ENCODE results near the gene ZNF512.
A peak's percentile ranks its signal among the peaks of the same experiment; 100 is the strongest.
"Not testable (repeated sequence)": the region's sequence is repeated elsewhere in the genome, so short reads cannot be mapped to it uniquely, and the experiment has no call there.

ZNF512 gene

DNA sequence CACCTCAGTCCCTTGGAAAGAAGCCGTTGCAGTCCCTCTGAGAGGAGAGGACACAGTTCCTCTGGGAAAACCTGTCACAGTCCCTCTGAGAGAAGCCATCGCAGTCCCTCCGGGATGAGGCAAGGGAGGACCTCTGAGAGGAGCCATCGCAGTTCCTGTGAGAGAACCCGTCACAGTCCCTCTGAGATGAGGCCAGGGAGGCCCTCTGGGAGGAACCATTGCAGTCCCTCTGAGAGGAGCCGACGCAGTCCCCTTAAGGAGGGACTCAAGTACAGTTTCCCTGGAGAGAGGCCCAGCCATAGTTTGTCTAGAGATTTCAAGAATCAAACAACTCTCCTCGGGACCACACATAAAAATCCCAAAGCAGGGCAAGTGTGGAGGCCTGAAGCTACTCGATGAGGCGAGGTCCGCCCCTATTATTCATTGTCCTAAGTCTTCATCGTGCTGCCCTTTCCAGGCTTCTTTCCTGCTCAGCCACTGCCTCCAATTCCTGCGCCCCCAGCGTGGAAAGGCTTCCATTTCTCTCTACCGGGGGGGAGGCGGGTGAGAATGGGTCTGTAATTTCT is 630 bp upstream of the ZNF512 start:
- Histone ChIP-seq H3K4me1 (ENCODE audit: control insufficient read depth, insufficient read depth, low read length, unreplicated experiment) (peaks cover 14% of the 10 kb centered on the region), H3K27me3 (ENCODE audit: insufficient read depth, low read length) (no peaks in the 10 kb centered on the region), H3K36me3 (ENCODE audit: insufficient read depth, low read length) (0 out of 2 replicates have a peak, but pooled peaks cover 7% of the 10 kb centered on the region), H3K27ac (ENCODE audit: low read depth, low read length) (peak overlapping the region; percentile 12; the same call in 1 of the 2 replicates), H3K79me2 (ENCODE audit: control insufficient read depth, insufficient read depth, low read length, unreplicated experiment) (peaks cover 41% of the 10 kb centered on the region), H3K4me3 (ENCODE audit: low read depth, low read length) (peak overlapping the region; percentile 95), H2AFZ (ENCODE audit: low read length, unreplicated experiment) (peak overlapping the region; percentile 94)

- 0 out of 2 replicates have a peak, but pooled peaks cover 4% of the 10 kb centered on the region for H3K36me3 ChIP-seq (ENCODE audit: insufficient read depth, low read length)
- peak overlapping the region; percentile 63 for H3K27ac ChIP-seq (ENCODE audit: low read depth, low read length)
- peaks cover 52% of the 10 kb centered on the region for H3K79me2 ChIP-seq (ENCODE audit: control insufficient read depth, insufficient read depth, low read length, unreplicated experiment)
- H2AFZ ChIP-seq (ENCODE audit: low read length, unreplicated experiment): peak overlapping the region; percentile 94
- H3K4me3 ChIP-seq (ENCODE audit: low read depth, low read length): peak overlapping the region; percentile 95
- H3K4me1 ChIP-seq (ENCODE audit: control insufficient read depth, insufficient read depth, low read length, unreplicated experiment): peaks cover 14% of the 10 kb centered on the region
- no peaks in the 10 kb centered on the region for H3K27me3 ChIP-seq (ENCODE audit: insufficient read depth, low read length)
Measured at GRCh38 chr2:27583390-27583915, 611 bp downstream of the ZNF512 start.

GRCh38 chr2:27584597-27584996 is 1.8 kb downstream of the ZNF512 start:
- Histone ChIP-seq H3K27me3 (ENCODE audit: insufficient read depth, low read length) (no peaks in the 10 kb centered on the region), H3K36me3 (ENCODE audit: insufficient read depth, low read length) (peaks cover 14% of the 10 kb centered on the region; the same call in 1 of the 2 replicates), H2AFZ (ENCODE audit: low read length, unreplicated experiment) (no peak overlapping the region), H3K79me2 (ENCODE audit: control insufficient read depth, insufficient read depth, low read length, unreplicated experiment) (peaks cover 63% of the 10 kb centered on the region), H3K27ac (ENCODE audit: low read depth, low read length) (no peak overlapping the region), H3K4me1 (ENCODE audit: control insufficient read depth, insufficient read depth, low read length, unreplicated experiment) (peaks cover 14% of the 10 kb centered on the region), H3K4me3 (ENCODE audit: low read depth, low read length) (peak overlapping the region; percentile 95)

GRCh38 chr2:27587025-27587424 is 4.2 kb downstream of the ZNF512 start:
- Histone ChIP-seq H3K27me3 (ENCODE audit: insufficient read depth, low read length) (no peaks in the 10 kb centered on the region), H3K79me2 (ENCODE audit: control insufficient read depth, insufficient read depth, low read length, unreplicated experiment) (peaks cover 86% of the 10 kb centered on the region), H3K27ac (ENCODE audit: low read depth, low read length) (no peak overlapping the region), H2AFZ (ENCODE audit: low read length, unreplicated experiment) (no peak overlapping the region), H3K36me3 (ENCODE audit: insufficient read depth, low read length) (peaks cover 21% of the 10 kb centered on the region; the same call in 1 of the 2 replicates), H3K4me1 (ENCODE audit: control insufficient read depth, insufficient read depth, low read length, unreplicated experiment) (peaks cover 14% of the 10 kb centered on the region), H3K4me3 (ENCODE audit: low read depth, low read length) (no peak overlapping the region)

GRCh38 chr2:27588308-27588707 is 5.5 kb downstream of the ZNF512 start:
- Histone ChIP-seq H3K27me3 (ENCODE audit: insufficient read depth, low read length) (no peaks in the 10 kb centered on the region), H3K4me1 (ENCODE audit: control insufficient read depth, insufficient read depth, low read length, unreplicated experiment) (peaks cover 14% of the 10 kb centered on the region), H3K27ac (ENCODE audit: low read depth, low read length) (no peak overlapping the region), H2AFZ (ENCODE audit: low read length, unreplicated experiment) (no peak overlapping the region), H3K4me3 (ENCODE audit: low read depth, low read length) (no peak overlapping the region), H3K79me2 (ENCODE audit: control insufficient read depth, insufficient read depth, low read length, unreplicated experiment) (peaks cover 94% of the 10 kb centered on the region), H3K36me3 (ENCODE audit: insufficient read depth, low read length) (peaks cover 21% of the 10 kb centered on the region; the same call in 1 of the 2 replicates)

- Histone ChIP-seq H3K27ac (ENCODE audit: low read depth, low read length) (no peak overlapping the region), H3K36me3 (ENCODE audit: insufficient read depth, low read length) (peaks cover 17% of the 10 kb centered on the region; the same call in 1 of the 2 replicates)
Measured at GRCh38 chr2:27591745-27592144, 8.9 kb downstream of the ZNF512 start.

DNA sequence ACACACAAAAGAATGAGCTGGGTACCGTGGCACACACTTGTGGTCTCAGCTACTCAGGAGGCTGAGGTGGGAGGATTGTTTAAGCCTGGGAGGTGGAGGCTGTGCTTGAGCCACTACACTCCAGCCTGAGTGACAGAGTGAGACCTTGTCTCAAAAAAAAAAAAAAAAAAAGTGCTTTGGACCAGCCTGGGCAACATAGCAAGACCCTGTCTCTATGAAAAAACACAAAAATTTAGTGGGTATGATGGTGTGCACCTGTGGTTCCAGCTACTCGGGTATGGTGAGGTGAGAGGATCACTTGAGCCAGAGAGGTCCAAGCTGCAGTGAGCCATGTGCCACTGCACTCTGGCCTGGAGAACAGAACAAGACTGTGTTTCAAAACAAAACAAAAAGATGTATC is 10.4 kb downstream of the ZNF512 start:
- no peak overlapping the region for H2AFZ ChIP-seq (ENCODE audit: low read length, unreplicated experiment)
- H3K79me2 ChIP-seq (ENCODE audit: control insufficient read depth, insufficient read depth, low read length, unreplicated experiment): peaks cover 81% of the 10 kb centered on the region
- H3K27ac ChIP-seq (ENCODE audit: low read depth, low read length): no peak overlapping the region
- peaks cover 13% of the 10 kb centered on the region for H3K4me1 ChIP-seq (ENCODE audit: control insufficient read depth, insufficient read depth, low read length, unreplicated experiment)
- H3K27me3 ChIP-seq (ENCODE audit: insufficient read depth, low read length): no peaks in the 10 kb centered on the region
- no peak overlapping the region for H3K4me3 ChIP-seq (ENCODE audit: low read depth, low read length)
- H3K36me3 ChIP-seq (ENCODE audit: insufficient read depth, low read length): peaks cover 21% of the 10 kb centered on the region; the same call in 1 of the 2 replicates

More at GRCh38 chr2:27591745-27592144, 8.9 kb downstream of the ZNF512 start:
- Histone ChIP-seq H2AFZ (ENCODE audit: low read length, unreplicated experiment) (no peak overlapping the region), H3K4me1 (ENCODE audit: control insufficient read depth, insufficient read depth, low read length, unreplicated experiment) (peaks cover 4% of the 10 kb centered on the region), H3K4me3 (ENCODE audit: low read depth, low read length) (no peak overlapping the region), H3K79me2 (ENCODE audit: control insufficient read depth, insufficient read depth, low read length, unreplicated experiment) (peaks cover 80% of the 10 kb centered on the region), H3K27me3 (ENCODE audit: insufficient read depth, low read length) (no peaks in the 10 kb centered on the region)

GRCh38 chr2:27594020-27594703 is 11.3 kb downstream of the ZNF512 start:
- H3K27ac ChIP-seq (ENCODE audit: low read depth, low read length); H3K4me3 ChIP-seq (ENCODE audit: low read depth, low read length); H3K27me3 ChIP-seq (ENCODE audit: insufficient read depth, low read length); H2AFZ ChIP-seq (ENCODE audit: low read length, unreplicated experiment): not testable (repeated sequence)
- Histone ChIP-seq H3K4me1 (ENCODE audit: control insufficient read depth, insufficient read depth, low read length, unreplicated experiment) (peaks cover 13% of the 10 kb centered on the region), H3K79me2 (ENCODE audit: control insufficient read depth, insufficient read depth, low read length, unreplicated experiment) (peaks cover 75% of the 10 kb centered on the region), H3K36me3 (ENCODE audit: insufficient read depth, low read length) (peaks cover 15% of the 10 kb centered on the region; the same call in 1 of the 2 replicates)

GRCh38 chr2:27595412-27595811 is 12.6 kb downstream of the ZNF512 start:
- peaks cover 13% of the 10 kb centered on the region for H3K36me3 ChIP-seq (ENCODE audit: insufficient read depth, low read length)
- H2AFZ ChIP-seq (ENCODE audit: low read length, unreplicated experiment); H3K27me3 ChIP-seq (ENCODE audit: insufficient read depth, low read length); H3K27ac ChIP-seq (ENCODE audit: low read depth, low read length); H3K4me3 ChIP-seq (ENCODE audit: low read depth, low read length): not testable (repeated sequence)
- peaks cover 73% of the 10 kb centered on the region for H3K79me2 ChIP-seq (ENCODE audit: control insufficient read depth, insufficient read depth, low read length, unreplicated experiment)
- peaks cover 13% of the 10 kb centered on the region for H3K4me1 ChIP-seq (ENCODE audit: control insufficient read depth, insufficient read depth, low read length, unreplicated experiment)

DNA sequence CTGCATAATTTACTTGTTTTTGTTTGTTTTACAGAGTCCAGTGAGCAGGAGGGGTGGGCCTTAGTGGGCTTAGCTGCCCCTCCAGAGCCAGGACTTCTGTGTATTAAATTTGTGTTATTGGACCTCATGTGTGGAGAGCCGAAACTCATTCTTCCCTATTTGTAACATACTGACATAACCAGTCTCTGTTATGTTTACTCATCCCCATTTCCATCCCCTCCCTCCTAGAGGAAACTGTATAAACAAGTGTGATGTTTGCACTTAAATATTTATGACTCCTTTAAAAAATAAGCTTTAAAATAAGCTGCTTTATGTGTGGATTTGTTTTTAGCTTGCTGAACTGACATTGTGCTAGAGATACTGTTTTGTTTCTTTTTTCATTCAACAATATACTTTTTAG is 13.8 kb downstream of the ZNF512 start:
- Histone ChIP-seq H3K4me3 (ENCODE audit: low read depth, low read length) (no peak overlapping the region), H3K79me2 (ENCODE audit: control insufficient read depth, insufficient read depth, low read length, unreplicated experiment) (peaks cover 65% of the 10 kb centered on the region)

More for the DNA sequence above, 13.8 kb downstream of the ZNF512 start:
- H3K4me1 ChIP-seq (ENCODE audit: control insufficient read depth, insufficient read depth, low read length, unreplicated experiment): peaks cover 13% of the 10 kb centered on the region
- H3K27me3 ChIP-seq (ENCODE audit: insufficient read depth, low read length): no peaks in the 10 kb centered on the region
- H3K27ac ChIP-seq (ENCODE audit: low read depth, low read length): no peak overlapping the region
- no peak overlapping the region for H2AFZ ChIP-seq (ENCODE audit: low read length, unreplicated experiment)
- peaks cover 10% of the 10 kb centered on the region for H3K36me3 ChIP-seq (ENCODE audit: insufficient read depth, low read length)

All from ACC112 (cell line).